NCI-H1930 (cell line): ENCODE data around the gene CST9L.

ENCODE experiments used
- DNase-seq, 2 experiments: peaks; one replicate each; lab custom pipeline; 2025; lab: John Stamatoyannopoulos, UW

The CST9L gene

GRCh38 chr20:23568320-23568970 lies at the start of gene CST9L:
TSS of gene CST9L (minus strand) at chr20:23568484. CDS start at chr20:23568450, 34 bp downstream.
- no peak for DNase-seq

DNA sequence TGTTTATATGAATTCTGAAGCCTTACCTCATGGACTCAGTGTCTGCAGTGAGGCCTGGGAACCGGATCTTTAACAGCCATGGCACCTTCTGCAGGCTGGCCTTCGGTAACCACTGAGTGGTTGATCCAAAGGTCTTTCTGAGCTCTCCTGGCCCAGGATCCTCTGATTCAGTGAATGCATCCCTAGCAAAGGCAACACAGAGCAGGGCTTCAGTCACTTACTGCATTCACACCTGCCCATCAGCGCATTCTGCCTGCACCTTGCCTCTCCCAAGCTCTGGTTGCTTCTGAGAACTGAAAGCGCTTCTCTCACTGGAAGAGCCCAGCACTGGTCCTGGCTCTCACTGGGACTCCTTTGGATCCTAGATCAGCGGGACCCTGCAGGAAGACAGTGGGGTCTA lies 45.9 kb upstream of the CST9L start:
- DNase-seq = no peak

DNA sequence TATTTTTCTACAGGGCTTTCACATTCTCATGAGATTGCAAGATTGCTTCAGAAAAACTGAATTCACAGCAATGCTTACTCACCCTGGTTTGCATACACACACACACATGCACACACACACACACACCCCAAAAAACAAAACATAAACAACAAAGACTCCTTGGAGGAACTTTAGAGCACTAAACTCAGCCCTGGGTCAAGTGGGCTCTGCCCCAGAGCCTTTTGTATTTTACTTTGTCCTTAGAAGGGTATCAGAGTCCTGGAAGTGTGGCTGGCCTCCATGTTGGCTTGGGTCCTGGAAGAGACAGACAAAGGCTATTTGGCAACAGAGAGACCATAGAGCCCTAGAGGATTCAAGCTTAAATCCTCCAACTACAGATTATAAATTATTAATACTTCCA lies 45.4 kb upstream of the CST9L start:
- DNase-seq = no peak

DNA sequence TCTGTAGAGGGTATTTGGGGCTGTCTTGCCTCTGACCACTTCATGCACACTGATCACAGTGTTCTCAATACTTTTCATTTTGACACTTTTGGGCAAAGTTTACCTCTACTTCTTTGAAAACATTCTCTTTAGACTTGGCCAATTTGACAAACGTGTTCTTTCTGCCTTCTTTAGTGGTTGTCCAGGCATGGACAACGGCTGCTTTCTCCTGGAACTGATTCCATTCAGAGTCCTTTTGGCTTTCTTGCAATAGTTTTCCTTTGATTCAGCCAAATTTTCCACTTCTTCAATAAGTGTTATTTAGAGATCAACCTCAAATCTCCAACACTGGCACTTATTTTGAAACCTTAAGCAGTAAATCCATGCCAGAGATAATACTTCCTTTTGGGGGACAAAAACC lies 44.1 kb upstream of the CST9L start:
- no peak for DNase-seq

DNA sequence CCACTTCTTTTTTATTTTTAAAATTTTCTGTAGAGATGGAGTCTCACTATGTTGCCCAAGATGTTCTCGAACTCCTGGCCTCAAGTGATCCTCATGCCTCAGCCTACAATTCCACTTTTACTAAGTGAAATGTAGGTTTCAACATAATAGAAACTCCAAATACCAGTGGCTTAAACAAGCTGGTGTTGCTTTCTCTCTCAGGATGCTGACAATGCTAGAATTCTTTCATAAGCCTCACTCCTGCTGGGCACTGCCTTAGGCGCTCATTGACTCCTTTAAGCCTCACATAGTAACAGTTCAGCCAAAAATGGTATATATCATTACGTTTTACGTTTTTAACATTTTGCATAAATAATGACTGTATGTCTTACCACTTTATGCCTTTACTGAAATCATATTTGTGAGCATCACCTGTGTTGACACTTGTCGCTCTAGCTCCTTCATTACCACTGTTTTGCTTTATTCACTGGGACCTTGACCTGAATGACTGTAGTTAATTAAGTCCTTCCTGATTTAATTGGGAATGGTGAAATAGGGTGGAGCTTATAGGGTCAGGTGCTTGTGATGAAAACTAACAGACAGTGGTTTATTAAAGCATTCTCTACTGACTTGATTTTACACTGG lies 41.3 kb upstream of the CST9L start:
- DNase-seq = no peak

GRCh38 chr20:23608251-23608846 lies 40.1 kb upstream of the CST9L start:
- DNase-seq = no peak

DNA sequence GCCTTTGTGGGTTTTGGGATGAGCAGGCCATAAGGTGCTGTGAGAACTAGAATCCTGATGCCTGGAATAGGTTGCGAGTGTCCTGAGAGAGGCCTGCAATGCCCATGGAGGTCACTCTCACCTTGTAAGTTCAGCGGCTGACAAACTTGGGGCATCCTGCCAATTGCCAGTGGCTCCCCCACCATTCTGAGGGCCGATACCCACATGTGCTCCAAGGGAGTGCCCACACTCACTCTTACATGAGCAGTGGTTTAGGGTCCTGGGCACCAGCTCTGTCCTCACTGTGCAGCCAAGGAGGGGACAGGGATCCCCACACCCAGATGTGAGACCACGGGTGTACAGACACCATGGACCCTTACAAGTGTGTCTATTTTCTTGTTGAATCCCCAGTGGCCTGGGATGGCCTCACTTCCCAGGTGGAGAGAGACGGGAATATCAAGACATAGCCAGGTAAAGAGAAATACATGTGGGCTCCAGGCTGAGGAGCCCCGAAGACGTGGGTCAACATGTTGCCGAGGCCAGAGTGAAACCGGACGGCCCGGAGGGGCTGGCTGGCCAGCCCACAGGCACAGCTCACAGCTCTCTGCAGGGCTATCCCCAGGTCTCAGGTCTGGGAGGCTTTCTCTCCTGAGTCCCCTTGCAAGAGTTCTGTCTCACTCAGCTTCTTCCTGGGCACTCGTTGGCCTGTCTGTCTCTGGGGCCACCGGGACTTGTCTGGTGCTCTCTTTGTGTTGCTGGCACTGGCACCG lies 39.4 kb upstream of the CST9L start:
- DNase-seq = no peak

GRCh38 chr20:23606652-23607049 lies 38.4 kb upstream of the CST9L start:
- peak; percentile 41 to 81 for DNase-seq

DNA sequence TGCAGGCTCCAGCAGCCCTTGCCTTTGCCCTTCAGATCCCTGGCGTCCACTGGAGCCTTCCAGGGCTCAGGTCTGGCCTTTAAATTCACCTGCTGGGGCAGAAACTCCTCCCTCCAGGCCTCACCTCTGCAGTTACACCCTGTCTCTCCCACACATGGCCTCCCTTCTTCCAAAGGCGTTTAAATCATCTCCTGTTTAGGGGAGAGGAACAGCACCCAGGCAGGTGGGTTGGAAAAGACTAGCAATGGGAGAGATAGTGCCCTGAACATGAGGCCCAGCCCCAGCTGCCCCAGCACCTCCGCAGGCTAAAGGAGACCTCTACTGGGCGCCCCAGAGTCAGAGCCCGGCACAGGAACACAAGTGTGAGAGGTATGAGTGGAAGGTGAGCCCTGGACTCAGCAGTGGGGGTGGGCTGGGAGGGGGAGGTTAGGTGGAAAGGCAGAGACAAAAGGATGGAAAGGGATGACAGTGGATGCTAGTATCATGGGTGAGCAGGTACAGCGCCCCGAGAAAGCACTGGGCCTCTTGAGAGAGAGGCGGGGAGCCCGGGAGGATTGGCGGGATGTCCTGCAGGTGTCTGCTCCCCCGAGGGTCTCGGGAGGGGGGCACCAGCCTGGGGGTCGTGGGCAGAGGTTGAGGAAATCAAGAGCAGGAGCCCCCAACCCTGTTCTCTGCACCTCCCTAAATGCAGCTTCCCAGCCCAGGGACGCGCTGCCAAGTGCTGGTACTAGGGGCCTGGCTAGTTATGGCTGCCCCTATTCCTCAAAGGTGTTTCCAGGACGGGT lies 37.8 kb upstream of the CST9L start, which contains the start of gene CST9:
Gene CST9, minus strand, starts transcription at position 51 of the 785 bp plus-strand sequence. CDS start 53 bp downstream, outside the sequence.
- no peak for DNase-seq

DNA sequence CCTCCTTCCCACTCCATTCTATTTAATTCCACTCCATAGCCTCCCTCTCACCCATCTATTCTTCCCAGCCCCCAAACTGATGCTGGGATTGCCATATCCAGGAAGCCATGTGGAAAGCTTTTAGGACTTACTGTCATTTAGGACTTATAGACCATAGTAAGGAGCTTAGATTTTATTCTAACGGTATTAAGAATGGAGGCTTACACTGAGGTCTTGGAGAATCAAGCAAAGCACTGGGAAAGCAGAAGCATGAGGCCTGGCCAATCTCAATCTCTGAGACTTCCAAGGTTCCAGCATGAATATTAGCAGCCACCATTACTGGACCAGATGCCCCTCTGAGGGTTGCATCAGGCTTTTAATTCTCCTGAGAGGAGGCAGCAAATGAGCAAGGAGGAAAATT lies 36.0 kb upstream of the CST9L start:
- DNase-seq = no peak

DNA sequence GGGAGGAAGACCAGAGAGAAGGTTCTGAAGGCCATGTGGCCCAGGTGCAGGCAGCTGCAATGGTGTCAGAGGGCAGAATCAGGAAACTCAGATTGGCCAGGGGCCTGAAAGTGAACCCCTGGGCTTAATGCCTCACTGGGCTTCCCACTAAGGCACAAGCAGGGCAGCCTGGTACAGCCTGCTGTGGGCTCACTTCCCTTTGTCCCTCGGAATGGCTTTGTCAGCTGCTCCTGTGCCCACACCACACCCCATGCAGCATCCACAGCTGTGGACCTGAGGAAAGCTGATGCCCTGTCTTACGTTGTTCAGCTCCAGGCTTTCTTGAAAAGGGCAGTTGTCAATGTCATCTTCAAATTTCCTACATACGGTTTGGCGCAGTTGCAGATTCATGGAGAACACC lies 35.0 kb upstream of the CST9L start:
- no peak for DNase-seq

DNA sequence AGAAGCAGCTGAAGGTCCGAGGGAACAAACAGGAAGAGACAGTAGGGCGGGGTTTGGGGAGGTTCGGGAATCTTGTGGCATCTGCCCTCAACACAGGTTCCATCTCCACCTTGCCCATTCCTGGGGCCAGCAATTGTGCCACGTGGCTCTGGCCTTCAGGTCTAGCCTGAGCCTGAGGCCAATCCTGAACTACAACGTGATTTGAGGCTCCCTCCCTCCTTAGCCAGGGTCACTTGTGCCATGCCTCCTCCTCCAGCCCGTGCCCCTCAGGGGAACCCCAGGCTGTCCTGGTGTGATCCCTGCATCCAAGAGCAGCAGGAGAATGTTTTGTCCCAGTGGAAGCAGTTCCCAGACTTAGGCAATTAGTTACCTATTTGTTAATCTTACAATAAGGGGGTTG lies 34.4 kb upstream of the CST9L start:
- no peak for DNase-seq

GRCh38 chr20:23602241-23602640 lies 34.0 kb upstream of the CST9L start:
- no peak for DNase-seq

DNA sequence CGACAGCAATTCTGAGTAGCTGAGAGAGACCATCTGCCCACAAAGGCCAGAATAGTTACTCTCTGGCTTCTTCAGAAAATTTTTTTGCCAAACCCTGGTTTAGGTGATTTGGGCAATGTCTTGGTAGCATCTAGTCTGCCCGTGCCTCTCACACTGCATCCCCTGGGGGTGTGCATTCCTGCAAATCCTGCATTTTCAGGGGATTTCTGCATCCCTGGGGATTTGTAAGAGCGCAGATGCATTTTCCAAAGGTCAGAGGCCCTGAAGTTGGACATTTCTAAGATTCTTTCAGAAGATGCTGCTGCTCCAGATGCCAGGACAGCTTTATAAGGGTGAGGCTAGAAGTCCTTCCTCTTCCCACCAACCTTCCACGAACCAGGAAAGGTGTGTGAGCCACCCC lies 33.4 kb upstream of the CST9L start:
- DNase-seq = no peak

- DNase-seq = no peak
Measured at GRCh38 chr20:23598481-23598880, 30.2 kb upstream of the CST9L start.

GRCh38 chr20:23596579-23597250 lies 28.4 kb upstream of the CST9L start:
- DNase-seq = no peak

DNA sequence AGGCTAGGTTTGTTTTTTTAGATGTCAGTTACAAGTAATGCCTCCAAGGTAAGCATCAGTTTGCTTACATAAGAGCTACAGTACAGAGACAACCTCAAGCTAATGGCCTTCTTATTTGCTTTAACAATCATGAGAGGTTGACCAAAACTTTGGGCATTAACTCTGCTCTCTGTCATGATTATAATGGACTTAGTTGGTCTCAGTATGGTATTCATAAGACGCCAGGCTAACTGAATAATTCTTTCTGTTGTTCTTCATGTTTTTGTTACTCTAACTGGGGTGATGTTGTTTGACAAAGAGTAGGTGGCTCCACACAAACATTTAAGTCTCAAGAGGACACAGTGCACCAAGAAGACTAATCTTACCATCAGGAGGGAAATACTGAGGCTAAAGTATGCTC lies 27.7 kb upstream of the CST9L start:
- peak in 1 of 2 experiments; percentile 65 for DNase-seq

DNA sequence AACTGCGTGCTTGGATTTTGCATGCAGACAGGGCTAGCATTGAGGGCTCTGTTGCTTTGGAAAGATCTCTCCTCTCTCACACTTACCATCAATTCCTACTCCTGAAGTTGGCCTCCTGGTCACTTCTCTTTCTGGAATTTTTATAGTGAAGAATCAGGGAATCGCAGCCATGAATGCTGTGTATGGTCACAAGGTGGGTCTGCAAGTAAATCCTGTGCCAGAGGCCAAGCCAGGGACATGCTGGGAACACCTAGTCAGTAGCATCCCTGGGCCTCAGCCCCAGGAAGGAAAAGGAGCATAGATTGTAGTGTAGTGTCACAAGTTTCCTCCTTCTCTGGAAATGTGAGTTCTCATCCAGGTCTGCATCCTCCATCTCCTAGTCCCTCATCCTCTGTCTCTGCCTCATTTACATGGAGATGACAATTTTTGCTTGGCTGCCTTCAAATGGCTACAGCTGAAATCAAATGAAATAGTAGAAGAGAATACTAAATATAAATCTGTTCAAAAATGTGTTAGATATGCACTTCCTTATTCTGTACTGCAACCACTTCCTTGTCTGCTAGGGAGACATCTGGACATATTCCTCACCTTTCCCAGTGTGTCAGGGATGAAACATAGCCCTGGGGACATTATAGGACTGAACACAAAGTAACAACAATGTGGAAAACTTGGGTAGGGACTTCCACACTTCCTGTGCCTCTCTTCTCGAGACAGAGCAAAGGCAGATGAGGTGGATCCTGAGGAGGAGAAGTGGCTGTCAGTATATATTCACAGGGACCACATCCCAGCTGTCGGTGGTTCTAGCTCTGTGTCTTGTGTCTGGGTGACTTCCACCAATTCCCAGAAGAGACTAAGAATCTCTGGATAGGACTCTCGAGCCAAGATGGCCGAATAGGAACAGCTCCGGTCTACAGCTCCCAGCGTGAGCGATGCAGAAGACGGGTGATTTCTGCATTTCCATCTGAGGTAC lies 20.4 kb upstream of the CST9L start:
- no peak for DNase-seq

DNA sequence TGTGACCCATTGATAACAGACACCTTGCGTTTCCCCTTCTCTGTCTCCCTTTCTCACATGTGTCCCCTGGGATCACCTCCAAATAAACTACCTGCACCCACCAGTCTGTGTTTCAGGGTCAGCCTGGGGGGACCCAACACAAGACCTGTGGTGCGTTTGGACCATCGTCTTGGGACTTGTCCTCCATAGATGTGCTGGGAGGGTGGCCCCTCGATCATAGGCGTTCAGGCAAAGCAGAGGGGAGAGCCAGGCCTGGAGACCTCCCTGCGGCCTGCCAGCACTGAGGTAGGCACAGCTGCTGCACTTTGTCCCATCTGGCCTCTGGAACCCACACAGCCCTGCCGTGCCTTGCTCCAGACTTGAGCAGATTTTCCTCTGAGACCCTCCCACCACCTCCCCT lies 19.3 kb upstream of the CST9L start:
- DNase-seq = no peak
